ENCODE results near the gene GHR. TPM values are rescaled to one million over a fixed set of nuclear protein-coding genes. Genes with fewer than 3 reads are reported as not detected.

GHR gene
- total and polyA plus RNA-seq, 2 of the 8 experiments (the other 6 are each of a cell fraction or from before 2014, with no cell fraction given) = 0.15 to 0.19 TPM

- Histone ChIP-seq H3K36me3 (ENCODE audit: control insufficient read depth in 2 of 4, insufficient read depth in 4 of 4, low read length in 3 of 4) (no peaks in the 10 kb centered on the region), H4K5ac (ENCODE audit: insufficient read length, low read depth, low read length) (no peak overlapping the region), H3K4me3 (ENCODE audit: extremely low read depth in 1 of 4, insufficient read depth in 2 of 4, low read depth in 3 of 4, low read length in 4 of 4) (no peak overlapping the region), H3K23ac (ENCODE audit: insufficient read length) (no peak overlapping the region), H3K79me2 (ENCODE audit: control insufficient read depth in 1 of 2, insufficient read depth in 2 of 2, low read length in 2 of 2) (no peaks in the 10 kb centered on the region), H3K14ac (ENCODE audit: insufficient read length) (no peak overlapping the region), H2AK5ac (ENCODE audit: low read depth, low read length) (no peak overlapping the region), H4K20me1 (replicated peaks in 1 of 2; ENCODE audit: control insufficient read depth in 1 of 2, insufficient read depth in 2 of 2, low read length in 2 of 2) (no peaks in the 10 kb centered on the region), H2BK5ac (ENCODE audit: low read depth, low read length) (no peak overlapping the region), H3K27me3 (replicated peaks in 1 of 4; ENCODE audit: control insufficient read depth in 3 of 4, extremely low read depth in 1 of 4, insufficient read depth in 3 of 4, low read length in 3 of 4) (no peaks in the 10 kb centered on the region), H3K4me2 (ENCODE audit: insufficient read depth in 1 of 2, low read depth in 2 of 2, low read length in 2 of 2) (no peak overlapping the region), H2AFZ (ENCODE audit: low read length) (no peak overlapping the region; the same call in 1 of the 2 replicates), H4K8ac (ENCODE audit: extremely low read depth, insufficient read depth, low read length) (no peak overlapping the region), H2BK120ac (replicated peaks; ENCODE audit: low read depth, low read length) (no peak overlapping the region), H3K56ac (replicated peaks; ENCODE audit: insufficient read length, low read depth, low read length) (no peak overlapping the region), H2BK12ac (ENCODE audit: low read depth, low read length) (no peak overlapping the region), H3K79me1 (ENCODE audit: low read depth, low read length) (no peaks in the 10 kb centered on the region), H3K27ac (ENCODE audit: low read depth, low read length) (no peak overlapping the region), H3K18ac (ENCODE audit: extremely low read depth, low read length) (no peak overlapping the region), H3K9me3 (ENCODE audit: insufficient read depth in 2 of 2, low read depth in 1 of 2, low read length in 1 of 2) (no peaks in the 10 kb centered on the region), H3K9ac (replicated peaks in 1 of 4; ENCODE audit: extremely low read depth in 1 of 4, low read depth in 3 of 4, low read length in 3 of 4) (no peak overlapping the region), H2BK15ac (ENCODE audit: low read length) (no peak overlapping the region), H3K4ac (replicated peaks; ENCODE audit: insufficient read length, low read depth, low read length) (no peak overlapping the region), H4K91ac (replicated peaks; ENCODE audit: insufficient read length, low read length) (no peak overlapping the region), H2BK20ac (ENCODE audit: low read length) (no peak overlapping the region), H3K23me2 (ENCODE audit: low read depth, low read length) (no peaks in the 10 kb centered on the region), H3K4me1 (replicated peaks in 1 of 4; ENCODE audit: control insufficient read depth in 3 of 4, insufficient read depth in 4 of 4, low read length in 3 of 4) (no peaks in the 10 kb centered on the region)
- ChIA-PET POLR2A (ENCODE audit: partially characterized antibody) (no interaction called here), CTCF (ENCODE audit: partially characterized antibody) (interaction anchor here (0.6 to 4.3 kb wide), 3 partner anchors 11 to 293 kb away, joined by 3 to 26 read pairs (median 4); no protein-coding TSS in a partner anchor)
- WGBS, 2 experiments (ENCODE audit: extremely low coverage in 1 of 2, insufficient coverage in 1 of 2, insufficient read length in 1 of 2, insufficient replicate concordance in 2 of 2, low coverage in 1 of 2, low lambda C conversion rate in 2 of 2, missing lambda C conversion rate in 1 of 2) = 86% methylated on average over 1 of the region's 1 CpG; no CpG with 5 or more reads in 1 of the 2 experiments
- TF ChIP-seq NRF1 (IDR thresholded peaks at IDR 0.05; ENCODE audit: low read depth, low read length) (no peak), CTBP2 (IDR thresholded peaks at IDR 0.05; ENCODE audit: borderline replicate concordance, insufficient read depth, insufficient read length, low read length) (no peak), SIRT6 (IDR thresholded peaks at IDR 0.05; ENCODE audit: low read length) (no peak)
- no peak for FAIRE-seq
- no peak for DNase-seq (ENCODE audit: low read depth in 1 of 2, low spot score in 2 of 2)
These were observed 173.6 kb downstream of the GHR start for GRCh38 chr5:42596817-42597216.

Data from H1 (cell line).